NCI-H2029 (cell line): ENCODE results near the gene CORIN.
"Not testable (repeated sequence)": the region's sequence is repeated elsewhere in the genome, so short reads cannot be mapped to it uniquely, and the experiment has no call there.

Source experiments
- DNase-seq: peaks from one replicate; lab custom pipeline; 2025; lab: John Stamatoyannopoulos, UW

Gene CORIN

DNA sequence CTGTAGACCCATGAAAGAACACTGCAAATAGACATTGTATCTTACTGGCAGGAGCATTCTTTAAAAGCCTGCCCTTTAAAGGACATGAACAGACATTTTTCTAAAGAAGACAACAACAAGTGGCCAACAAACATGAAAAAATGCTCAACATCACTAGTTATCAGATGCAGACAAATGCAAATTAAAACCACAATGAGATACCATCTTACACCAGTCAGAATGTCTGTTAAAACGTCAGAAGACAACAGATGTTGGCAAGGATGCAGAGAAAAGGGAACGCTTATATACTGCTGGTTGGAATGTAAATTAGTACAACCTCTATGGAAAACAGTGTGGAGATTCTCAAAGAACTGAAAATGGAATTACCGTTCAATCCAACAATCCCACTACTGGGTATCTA, 275.6 kb downstream of the CORIN start:
- DNase-seq: no peak

DNA sequence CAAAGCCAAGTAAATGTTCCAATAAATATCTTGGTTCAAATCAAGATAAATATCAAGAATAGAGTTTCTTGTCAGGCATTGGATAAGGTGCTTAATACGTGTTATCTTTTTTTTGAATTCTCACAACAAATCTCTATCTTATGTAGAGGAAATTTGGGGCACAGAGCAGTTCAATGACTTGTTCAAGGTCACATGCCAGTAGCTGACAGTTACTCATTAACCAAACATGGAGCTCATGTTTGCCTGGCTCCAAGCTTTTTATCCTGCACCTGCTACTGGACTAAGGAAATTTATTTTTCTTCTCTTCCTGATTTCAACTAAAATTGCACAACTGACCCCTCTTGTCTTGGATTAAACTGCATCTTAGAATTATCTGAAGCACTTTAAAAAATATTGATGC, 276.5 kb downstream of the CORIN start:
- no peak for DNase-seq

DNA sequence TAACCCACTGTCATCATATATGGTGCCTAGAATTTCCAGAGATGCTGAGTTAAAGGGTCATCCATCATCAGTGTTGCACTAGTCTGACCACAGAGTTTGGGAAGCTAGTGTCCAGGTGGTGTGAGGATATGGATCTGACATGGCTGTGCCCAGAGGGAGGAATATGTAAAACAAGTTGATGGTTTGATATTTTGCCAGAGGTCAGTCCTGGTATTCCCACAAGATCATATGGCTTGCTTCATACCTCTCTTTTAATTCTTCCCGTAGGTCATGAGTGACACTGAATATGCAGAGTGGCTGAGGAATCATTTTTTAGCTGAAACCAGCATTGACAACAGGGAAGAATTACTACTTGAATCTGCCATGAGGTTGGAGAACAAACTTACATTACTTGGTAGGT, 277.2 kb downstream of the CORIN start:
- DNase-seq: no peak

DNA sequence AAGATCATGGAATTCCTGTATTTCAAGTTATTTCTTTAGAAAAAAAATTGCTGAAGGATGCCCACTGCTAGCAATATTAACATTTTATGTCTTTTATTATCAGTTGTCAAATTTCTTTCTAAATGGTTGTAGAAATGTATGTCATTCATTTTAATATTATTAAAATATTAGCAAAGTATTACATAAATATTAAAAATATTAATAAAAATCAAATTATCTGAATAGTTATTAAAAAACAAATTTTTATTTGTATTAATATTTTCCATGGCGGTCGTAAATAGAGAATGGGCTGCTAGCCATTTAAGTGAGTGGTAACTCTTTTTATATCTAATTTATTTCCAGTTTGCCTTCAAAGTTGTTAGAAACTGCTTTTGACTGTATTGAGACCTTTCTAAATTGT, 280.6 kb downstream of the CORIN start:
- no peak for DNase-seq

DNA sequence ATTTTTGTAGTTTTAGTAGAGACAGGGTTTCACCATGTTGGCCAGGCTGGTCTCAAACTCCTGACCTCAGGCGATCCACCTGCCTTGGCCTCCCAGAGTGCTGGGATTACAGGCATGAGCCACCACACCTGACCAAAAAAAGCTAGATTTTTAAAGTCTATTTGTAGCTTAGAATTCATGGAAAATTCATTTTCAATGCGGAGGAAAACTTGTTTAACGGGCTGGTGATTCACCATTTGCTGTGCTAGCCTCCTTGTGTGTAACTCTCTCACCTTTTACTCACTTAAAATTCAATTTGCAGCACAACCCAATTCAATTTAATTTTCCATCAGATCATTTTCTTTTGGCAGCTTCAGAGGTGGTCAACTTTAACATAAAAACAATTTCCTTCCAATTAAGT, 281.9 kb downstream of the CORIN start:
- not testable (repeated sequence) for DNase-seq

DNA sequence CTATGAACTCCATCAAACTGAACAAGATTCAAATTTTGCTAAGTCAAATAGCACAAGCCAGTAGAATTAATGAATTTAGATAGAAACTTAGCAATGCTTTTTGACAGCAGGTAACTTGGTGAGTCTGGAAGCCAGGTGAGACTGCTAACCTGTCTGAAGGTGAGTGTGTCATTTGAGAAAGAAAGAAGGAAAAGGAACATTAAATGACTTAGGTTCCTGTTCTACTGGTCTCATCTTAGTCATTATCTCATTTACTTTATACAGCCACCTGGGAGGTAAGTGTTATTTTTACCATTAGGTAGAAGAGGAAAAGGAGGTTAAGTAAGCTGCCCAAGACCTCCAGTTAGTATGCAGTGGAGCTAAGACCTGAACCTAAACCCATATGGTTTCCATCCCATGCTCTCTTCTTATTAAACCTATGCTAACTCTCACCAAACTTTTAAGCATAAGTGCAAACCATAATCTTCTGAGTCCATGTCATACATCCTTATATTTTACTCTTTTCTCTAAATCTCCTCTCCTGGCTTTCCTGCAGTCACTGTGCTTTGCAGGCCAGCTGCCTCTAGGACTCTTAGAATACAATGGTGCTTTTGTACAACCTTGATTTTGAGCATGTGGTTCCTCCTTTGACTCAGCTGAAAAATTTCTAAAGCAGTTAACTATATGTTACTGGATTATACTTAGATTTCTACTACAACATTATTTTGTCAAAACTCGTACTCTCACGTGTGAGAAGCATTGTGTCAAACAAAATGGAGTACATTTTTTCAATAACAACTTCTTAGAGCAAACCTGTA, 284.3 kb downstream of the CORIN start:
- no peak for DNase-seq

DNA sequence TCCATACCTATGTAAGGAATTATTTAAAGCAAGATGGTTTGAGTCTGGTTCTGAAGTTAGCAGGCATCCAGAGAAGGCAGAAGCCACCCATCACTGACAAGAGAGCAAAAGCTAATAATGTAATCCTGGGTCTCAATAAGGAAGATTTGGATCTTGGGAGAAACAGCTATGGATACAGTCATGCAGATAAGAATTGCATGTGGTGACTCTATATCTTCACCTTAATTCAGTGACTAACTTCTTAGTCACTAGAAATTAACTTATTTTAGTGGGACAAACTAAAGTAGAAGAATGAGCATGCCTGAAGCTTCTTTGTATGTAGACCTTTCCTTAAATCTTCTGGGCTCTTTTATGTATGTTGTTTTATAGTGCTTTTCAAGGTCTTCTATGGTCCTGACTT, 286.2 kb downstream of the CORIN start:
- no peak for DNase-seq

DNA sequence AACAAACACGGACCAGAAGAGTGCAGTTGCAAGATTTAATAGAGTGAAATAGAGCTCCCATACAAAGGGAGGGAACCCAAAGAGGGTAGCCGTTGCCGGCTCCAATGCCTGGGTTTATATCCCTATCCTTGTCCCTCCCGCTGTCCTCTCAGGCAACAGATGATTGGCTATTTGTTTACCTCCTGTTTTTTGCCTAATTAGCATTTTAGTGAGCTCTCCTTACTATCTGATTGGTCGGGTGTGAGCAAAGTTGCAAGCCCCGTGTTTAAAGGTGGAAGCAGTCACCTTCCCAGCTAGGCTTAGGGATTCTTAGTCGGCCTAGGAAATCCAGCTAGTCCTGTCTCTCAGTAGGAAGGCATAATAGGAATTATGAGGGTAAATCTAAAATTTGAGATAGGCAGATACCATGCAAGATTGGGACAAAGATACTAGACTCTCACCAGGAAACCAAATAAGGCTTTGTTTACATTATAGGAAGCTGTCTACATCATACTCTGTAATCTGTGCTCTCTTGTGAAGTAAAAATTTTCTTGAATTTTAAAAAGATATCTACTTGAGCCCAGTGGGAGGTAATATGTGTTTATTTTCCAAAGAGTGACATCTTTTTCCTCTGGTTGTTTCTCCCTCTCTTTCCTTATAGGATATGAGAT, 286.8 kb downstream of the CORIN start:
- no peak for DNase-seq

DNA sequence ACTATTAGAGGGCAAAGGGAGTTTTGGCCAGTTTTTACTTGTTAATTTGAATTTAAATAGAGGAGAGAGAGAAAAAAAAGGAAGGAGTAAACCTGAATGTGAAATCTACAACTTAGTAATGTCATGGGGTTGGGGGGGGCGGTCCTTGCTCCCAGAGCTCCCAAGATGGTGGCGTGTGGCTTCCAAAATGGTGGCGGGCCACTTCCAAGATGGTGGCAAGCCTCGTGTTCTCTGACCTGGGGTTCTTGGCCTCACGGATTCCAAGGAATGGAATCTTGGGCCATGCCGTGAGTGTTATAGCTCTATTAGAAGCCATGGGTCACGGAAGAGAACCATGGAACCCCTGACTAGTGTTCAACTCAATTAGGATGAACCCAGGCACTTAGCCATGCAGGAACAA, 287.5 kb downstream of the CORIN start:
- not testable (repeated sequence) for DNase-seq
